Spleen (tissue), 7 donors: ENCODE measurements around the gene CALHM3.

Experiments
- POLR2A ChIP-seq, 3 donors: fragments of 450-650 bp; IDR thresholded peaks; one replicate each; pipeline ENCODE4 v1.5.1; 2017; ENCODE audit warnings: antibody characterized with exemption in 3 of 3, mild to moderate bottlenecking in 1 of 3
- POLR2AphosphoS5 ChIP-seq, 3 donors: sonication (generic); formaldehyde crosslinking; IDR thresholded peaks; one replicate each; pipeline ENCODE4 v1.5.1; 2017; ENCODE audit warnings: antibody characterized with exemption in 3 of 3
- TF ChIP-seq, protein P1 (sequence below), 11 experiments: fragments of 200-600 bp in 7 of 11; fragments of 450-650 bp in 4 of 11; sonication (generic) in 4 of 11; IDR thresholded peaks in 8 of 11; conservative IDR thresholded peaks in 3 of 11; 1 replicate in 7 of 11; 2 replicates in 4 of 11; pipeline versions ENCODE4 v1.4.0 to v1.8.0; 2016 to 2021; ENCODE audit warnings: antibody characterized with exemption in 11 of 11, inconsistent platforms in 4 of 11, mild to moderate bottlenecking in 1 of 11
- donor health status: DM: no; HTN: no; CAD: no; lungs with moderate emphysema.
- donor health status: DM: no; HTN: no; CAD: no.
- donor health status: DM: no; HTN: no; CAD: no.

DNA sequence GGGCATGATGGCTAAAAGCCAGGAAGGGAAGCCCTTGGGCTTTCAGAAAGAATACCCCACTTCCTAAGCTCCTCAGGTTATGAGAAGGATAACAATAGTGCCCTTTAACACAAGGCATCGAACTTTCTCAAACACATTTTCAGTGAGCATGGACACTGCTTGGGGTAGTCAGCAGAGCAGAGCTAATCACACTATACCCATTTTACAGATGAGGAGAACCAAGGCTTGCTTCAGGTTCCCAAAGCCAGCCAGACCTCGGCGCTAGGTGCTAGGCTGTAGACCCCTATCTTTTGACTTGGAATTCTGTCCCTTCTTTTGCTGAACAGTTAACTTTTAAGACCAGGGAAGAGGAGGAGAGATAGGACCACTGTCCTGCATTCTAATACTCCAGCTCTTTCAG lies 16.3 kb upstream of the CALHM3 start:
- TF ChIP-seq POLR2A (IDR thresholded peaks at IDR 0.05) (no peak), POLR2AphosphoS5 (IDR thresholded peaks at IDR 0.05) (no peak)
- TF ChIP-seq, protein P1, sequence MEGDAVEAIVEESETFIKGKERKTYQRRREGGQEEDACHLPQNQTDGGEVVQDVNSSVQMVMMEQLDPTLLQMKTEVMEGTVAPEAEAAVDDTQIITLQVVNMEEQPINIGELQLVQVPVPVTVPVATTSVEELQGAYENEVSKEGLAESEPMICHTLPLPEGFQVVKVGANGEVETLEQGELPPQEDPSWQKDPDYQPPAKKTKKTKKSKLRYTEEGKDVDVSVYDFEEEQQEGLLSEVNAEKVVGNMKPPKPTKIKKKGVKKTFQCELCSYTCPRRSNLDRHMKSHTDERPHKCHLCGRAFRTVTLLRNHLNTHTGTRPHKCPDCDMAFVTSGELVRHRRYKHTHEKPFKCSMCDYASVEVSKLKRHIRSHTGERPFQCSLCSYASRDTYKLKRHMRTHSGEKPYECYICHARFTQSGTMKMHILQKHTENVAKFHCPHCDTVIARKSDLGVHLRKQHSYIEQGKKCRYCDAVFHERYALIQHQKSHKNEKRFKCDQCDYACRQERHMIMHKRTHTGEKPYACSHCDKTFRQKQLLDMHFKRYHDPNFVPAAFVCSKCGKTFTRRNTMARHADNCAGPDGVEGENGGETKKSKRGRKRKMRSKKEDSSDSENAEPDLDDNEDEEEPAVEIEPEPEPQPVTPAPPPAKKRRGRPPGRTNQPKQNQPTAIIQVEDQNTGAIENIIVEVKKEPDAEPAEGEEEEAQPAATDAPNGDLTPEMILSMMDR (IDR thresholded peaks at IDR 0.05 in 8 of 11, conservative IDR thresholded peaks at IDR 0.05 in 3 of 11), result no peak
